Measurements from ENCODE around the gene PGAP6.
"Not testable (repeated sequence)": the region's sequence is repeated elsewhere in the genome, so short reads cannot be mapped to it uniquely, and the experiment has no call there.

PGAP6 gene

DNA sequence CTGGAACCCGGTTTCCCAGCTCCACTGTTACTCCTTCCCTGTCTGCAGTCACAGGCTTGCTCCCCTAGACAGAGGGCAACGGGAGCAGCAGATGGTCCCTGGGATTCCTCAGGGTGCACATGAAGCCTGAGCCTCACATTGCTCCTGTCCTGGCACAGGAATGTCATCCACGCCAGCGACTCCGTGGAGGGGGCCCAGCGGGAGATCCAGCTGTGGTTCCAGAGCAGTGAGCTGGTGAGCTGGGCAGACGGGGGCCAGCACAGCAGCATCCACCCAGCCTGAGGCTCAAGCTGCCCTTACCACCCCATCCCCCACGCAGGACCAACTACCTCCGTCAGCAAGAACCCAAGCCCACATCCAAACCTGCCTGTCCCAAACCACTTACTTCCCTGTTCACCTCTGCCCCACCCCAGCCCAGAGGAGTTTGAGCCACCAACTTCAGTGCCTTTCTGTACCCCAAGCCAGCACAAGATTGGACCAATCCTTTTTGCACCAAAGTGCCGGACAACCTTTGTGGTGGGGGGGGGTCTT is 18.3 kb upstream of the PGAP6 start:
- DNase-seq (ENCODE audit: low spot score): no peak

DNA sequence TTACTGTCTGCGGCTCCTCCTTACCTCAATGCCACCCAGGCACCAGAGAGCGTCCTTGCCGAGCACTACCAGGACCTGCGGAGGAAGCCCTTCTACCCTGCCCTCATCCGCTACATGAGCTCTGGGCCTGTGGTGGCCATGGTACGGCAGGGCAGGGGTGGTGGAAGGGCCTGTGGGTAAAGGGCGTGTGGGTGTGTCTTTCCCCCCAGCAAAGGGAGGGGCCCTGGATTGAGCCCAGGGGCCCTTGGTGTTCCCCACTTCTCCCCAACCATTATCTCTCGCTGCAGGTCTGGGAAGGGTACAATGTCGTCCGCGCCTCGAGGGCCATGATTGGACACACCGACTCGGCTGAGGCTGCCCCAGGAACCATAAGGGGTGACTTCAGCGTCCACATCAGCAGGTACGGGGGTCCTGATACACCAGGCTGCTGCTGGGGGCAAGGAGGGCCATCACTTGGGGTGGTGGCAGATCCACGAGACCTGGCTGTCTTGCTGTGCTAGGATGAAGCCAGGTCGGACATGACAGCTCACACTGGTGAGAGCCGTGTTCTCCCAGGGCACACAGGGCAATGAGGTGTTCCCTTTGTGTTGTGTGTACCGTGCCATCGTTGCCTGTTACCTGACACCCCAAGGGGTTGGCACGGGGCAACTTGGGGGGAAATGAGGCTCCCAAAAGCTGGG is 17.7 kb upstream of the PGAP6 start:
- no peak for DNase-seq (ENCODE audit: low spot score)

DNA sequence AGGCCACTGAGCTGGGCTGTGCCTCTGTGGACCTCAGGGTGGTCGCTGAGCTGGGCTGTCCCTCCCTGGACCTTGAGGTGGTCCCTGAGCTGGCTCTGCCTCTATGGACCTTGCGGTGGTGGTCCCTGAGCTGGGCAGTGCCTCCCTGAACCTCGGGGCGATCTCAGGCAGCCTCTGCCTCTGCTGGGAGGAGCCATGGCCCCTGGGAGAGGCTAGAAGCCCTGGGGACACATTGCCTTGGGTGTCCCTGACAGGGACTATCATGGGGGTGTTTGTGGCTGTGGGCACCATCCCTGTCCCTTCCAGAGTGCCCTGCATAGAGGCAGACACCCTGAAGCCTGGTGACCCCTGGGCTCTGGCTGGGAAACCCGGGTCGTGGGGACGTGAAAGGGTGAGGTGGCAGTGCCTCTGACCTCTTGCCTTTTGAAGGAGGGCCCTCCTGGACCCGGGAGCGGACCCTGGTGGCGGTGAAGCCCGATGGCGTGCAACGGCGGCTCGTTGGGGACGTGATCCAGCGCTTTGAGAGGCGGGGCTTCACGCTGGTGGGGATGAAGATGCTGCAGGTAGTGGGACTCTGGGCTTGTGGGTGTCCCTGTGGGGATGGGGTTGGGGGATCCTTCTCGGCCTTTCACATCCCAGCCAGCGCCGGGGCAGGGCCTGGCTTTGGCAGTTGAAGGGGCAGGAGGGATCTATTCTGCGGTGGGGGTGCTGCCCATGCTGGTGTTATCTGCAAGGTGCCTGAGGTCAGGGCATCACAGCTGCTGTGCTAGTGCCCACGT is 17.0 kb upstream of the PGAP6 start:
- no peak for DNase-seq (ENCODE audit: low spot score)

DNA sequence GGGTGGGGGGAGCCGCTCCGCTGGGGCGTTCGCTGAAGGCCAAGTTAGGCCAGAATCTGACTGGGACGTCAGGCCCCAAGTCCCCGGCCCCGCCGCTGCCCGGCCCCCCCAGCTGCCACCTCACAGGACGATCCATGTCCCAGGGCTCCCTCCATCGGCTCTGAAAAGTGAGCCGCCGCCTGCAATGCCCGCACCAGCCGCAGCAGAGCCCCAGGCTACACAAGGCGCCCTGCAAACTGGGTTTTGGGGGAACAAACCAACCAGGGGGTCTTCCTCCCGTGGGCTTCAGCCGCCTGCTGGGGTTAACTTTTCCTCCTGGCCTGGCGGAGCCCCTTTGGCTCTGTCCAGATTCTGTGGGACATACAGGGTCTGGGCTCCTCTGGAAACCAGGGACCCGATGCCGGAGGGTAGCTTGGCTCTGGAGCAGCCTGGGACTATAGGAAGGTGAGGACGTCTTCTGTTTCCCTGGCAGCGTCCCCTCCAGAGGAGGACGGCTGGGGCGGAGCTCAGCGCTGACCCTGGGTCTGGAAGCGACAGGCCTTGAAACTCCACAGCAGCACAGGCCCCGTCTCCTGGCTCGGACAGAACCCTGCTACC is 16.1 kb upstream of the PGAP6 start:
- DNase-seq (ENCODE audit: low spot score): peak; percentile 77

DNA sequence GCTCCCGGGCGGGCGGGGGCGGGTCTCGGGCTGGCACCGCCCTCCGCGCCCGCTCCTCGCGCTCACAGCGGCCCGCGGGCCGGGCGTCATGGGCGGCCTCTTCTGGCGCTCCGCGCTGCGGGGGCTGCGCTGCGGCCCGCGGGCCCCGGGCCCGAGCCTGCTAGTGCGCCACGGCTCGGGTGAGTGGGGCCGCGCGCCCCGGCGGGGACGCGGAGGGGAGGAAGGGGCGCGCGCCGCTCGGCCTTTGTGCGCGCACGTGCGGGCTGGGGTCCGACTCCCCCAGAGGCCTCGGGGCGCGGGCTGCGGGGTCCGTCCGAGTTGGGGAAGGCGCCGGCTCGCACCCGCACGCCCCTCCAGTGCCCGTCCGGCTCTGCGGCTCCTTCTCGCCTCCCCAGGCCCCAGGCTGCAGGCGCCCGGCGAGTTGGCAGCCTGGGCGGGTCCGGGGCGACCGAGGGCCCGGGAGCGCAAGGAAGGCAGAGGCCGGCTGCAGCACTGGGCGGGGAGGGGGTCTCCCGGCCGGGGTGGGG is 15.4 kb upstream of the PGAP6 start, which contains the start of gene NME4:
NME4 (plus strand) TSS at position 65 of the 527 bp plus-strand sequence; CDS start at position 89, 24 bp downstream.
- no peak for DNase-seq (ENCODE audit: low spot score)

DNA sequence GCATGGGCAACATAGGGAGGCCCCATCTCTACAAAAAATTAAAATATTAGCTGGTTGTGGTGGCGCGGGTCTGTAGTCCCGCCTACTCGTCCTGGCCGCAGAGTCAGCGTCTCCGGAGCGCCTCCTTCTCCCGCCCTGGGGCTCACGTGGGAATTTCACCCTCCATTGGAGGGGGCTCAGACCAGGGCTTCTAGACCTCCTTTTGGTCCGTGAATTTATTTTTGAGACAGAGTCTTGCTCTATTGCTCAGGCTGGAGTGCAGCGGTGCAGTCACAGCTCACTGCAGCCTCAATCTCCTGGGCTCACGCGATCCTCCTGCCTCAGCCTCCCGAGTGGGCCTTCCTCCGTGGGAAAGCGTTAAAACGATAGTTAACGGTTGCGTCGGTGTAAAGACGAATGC is 14.8 kb upstream of the PGAP6 start:
- no peak for DNase-seq (ENCODE audit: low spot score)

DNA sequence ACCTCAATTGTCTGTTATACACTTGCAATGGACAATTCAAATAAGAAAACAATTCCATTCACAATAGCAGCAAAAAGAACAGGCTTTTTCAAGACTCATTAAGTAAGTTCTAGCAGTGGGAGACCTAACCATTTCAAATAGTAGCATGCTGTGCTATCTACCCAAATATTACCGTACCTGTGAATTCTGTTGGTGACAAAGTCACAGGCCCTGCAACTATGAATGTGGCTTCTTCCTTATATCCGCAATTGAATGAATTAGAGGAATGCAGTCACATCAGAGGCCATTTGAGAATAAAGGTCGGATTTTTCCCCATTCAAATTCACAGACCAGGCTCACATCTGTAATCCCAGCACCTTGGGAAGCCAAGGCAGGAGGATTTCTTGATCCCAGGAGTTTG is 14.4 kb upstream of the PGAP6 start:
- no peak for DNase-seq (ENCODE audit: low spot score)

DNA sequence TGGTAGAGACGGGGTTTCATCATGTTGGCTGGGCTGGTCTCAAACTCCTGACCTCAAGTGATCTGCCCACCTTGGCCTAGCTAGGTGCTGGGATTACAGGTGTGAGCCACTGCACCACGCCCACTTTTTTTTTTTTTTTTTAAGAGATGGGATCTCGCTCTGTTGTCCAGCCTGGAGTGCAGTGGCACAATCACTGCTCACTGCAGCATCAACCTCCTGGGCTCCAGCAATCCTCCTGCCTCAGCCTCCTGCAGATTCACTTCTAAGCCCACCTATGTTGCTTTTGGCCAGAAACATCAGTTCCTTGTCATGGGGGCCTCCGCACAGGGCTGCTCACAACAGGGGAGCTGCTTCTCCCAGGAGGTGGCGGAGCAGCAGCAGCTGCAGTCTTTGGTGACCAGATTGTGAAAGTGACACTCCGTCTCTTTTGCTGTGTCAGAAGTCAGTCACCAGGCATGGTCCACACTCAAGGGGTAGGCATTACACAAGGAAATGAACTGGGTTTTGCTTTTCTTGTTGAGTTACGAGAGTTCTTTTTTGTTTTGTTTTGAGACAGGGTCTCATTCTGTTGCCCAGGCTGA is 10.8 kb upstream of the PGAP6 start:
- DNase-seq (ENCODE audit: low spot score): no peak

DNA sequence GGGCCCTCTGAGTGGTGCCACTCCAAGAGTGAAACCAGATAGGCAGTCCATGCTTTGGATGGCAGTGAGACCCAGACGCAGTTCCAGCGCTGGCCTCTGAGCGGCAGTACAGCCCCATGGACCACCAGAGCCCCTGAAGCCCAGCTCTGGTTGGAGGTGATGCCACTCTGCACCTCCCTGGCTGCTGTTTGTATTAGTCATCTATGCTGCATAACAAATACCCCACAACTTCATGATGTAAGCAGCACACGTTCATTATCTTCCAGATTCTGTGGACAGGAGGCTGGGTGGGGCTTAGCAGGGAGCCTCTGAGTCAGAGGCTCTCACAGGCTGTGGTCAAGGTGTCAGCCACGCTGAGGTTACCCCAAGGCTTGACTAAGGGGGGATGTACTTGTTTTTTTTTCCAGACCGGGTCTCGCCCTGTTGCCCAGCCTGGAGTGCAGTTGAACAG is 10.1 kb upstream of the PGAP6 start:
- DNase-seq (ENCODE audit: low spot score): peak; percentile 45

DNA sequence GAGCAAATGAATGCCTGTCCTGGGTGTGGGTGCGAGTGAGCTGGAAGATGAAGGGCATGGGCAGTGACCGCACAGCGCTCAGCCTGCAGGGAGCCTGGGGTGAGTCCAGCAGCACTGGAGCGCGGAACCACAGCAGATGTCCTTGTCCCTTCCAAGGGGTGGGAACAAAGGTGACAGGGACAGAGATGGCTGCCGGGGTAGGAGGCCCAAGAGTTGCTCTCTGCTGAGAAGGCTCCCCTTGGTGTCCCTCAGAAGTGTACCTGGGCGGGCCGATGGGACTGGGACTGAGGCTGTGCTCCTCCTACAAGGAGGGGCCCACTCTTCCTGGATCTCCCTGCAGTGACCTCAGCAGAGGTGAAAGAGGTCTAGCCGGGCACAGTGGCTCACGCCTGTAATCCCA is 7.6 kb upstream of the PGAP6 start:
- DNase-seq (ENCODE audit: low spot score): no peak

DNA sequence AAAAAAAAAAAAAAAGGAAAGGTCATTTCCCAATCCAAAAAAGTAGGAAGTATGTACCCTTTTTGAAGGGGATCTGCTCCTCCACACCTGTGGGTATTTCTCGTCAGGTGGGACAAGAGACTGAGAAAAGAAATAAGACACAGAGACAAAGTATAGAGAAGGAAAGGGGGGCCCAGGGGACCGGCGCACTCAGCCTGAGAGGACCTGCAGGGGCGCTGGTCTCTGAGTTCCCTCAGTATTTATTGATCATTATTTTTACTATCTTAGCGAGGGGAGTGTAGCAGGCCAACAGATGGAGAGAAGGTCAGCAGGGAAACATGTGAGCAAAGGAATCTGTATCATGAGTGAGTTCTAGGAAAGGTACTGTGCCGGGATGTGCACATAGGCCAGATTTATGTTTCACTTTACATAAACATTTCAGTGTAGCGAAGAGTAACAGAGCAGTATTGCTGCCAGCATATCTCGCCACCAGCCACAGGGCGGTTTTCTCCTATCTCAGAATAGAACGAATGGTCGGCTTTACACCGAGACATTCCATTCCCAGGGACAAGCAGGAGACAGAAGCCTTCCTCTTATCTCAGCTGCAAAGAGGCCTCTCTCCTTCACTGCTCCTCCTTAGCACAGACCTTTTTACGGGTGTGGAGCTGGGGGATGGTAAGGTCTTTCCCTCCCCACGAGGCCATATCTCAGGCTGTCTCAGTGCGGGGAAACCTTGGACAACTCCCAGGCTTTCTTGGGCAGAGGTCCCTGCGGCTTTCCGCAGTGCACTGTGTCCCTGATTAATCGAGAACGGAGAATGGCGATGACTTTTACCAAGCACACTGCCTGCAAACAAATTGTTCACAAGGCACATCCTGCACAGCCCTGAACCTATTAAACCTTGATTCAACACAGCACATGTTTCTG is 6.2 kb upstream of the PGAP6 start:
- DNase-seq (ENCODE audit: low spot score): not testable (repeated sequence)

DNA sequence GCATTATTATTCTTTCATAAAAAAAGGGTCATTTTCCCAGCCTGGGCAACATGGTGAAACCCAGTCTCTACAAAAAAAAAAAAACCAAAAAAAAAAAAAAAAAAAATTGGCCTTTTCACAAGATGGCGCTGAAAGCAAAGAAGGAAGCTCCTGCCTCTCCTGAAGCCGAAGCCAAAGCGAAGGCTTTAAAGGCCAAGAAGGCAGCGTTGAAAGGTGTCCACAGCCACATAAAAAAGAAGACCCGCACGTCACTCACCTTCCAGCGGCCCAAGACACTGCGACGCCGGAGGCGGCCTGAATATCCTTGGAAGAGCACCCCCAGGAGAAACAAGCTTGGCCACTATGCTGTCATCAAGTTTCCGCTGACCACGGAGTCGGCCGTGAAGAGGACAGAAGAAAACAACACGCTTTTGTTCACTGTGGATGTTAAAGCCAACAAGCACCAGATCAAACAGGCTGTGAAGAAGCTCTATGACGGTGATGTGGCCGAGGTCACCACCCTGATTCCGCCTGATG is 4.9 kb upstream of the PGAP6 start:
- no peak for DNase-seq (ENCODE audit: low spot score)

DNA sequence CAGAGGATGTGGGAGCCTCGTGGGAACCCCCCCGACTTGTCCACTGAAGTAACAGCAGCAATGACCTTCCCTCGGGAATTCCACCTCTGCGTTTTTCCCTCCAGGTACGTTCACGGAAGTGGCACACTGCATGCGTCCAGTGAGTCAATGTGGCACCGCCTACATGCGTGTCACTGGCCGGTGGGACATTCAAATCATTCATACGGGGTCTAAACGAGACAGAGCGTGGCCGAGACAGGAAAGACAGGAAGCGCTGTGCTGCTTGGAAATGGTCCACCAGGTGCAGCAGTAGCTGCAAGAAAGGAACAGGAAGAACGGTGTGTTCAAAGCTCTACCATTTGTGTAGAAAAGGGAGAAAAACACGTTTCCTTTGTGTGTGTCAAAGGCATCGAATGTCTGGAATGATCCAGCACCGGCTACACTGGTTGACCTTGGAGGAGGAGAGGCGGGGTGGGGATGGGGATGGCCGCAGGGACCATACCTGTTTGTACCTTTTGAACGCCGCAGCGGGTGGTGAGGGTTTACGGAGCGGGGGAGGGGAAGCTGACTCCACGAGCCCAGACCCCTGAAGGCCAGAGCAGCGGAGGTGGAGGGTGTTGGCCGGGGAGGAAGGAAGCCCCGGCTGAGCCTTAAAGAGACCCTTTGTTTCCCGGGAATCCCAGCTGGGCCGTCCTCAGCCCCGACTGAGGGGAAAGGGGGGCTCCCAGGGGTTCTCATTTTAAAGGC is 1.7 kb upstream of the PGAP6 start:
- DNase-seq (ENCODE audit: low spot score): peak; percentile 88

DNA sequence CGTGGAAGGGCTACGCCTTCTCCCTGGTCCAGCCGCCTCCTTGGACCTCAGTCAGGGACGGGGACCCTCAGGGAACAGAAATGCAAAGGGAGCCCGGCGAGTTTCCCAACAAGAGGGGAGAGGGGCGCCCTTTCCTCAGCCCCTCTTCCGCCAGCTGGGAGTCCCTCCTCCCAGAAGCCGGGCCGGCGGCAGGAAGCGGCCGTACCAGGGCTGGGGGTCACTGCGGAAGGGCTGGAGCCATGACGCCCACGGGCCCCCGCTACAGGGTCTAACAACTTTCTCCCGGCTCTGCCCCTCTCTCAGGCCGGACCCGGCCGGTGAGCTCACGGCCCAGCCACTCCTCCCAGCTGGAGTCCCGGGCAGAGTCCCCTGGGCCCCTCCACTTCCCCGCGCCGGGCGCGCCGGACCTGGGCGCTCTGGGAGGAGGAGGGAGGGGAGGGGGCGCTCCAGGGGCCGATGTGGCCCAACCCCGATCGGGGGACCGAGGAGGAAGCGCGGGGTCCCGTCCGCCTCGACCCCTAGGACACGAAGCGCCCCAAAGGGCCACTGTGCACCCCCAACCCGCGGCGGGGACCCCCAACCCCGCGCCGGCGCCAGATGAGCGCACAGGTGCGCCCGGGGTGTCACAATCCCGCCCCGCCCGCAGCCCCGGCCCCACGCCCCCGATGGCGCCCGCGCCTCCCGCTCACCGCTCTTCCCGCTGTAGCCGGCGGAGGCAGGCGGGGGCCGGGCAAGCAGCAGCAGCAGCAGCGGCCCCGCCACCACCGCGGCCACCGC is 578 bp downstream of the PGAP6 start:
- no peak for DNase-seq (ENCODE audit: low spot score)

DNA sequence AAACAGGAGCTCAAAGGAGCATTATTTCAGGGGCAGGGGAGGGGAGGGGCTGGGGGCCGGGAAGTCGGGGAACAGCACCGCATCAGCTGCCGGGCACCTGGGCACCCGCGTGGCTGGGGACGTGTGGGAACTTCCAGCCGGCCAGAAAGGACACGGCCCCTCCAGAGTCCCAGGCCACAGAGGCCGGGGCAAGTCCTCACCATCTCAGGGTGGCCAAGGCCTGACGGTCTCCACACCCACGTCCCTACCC is 1.1 kb downstream of the PGAP6 start:
- DNase-seq (ENCODE audit: low spot score): no peak

DNA sequence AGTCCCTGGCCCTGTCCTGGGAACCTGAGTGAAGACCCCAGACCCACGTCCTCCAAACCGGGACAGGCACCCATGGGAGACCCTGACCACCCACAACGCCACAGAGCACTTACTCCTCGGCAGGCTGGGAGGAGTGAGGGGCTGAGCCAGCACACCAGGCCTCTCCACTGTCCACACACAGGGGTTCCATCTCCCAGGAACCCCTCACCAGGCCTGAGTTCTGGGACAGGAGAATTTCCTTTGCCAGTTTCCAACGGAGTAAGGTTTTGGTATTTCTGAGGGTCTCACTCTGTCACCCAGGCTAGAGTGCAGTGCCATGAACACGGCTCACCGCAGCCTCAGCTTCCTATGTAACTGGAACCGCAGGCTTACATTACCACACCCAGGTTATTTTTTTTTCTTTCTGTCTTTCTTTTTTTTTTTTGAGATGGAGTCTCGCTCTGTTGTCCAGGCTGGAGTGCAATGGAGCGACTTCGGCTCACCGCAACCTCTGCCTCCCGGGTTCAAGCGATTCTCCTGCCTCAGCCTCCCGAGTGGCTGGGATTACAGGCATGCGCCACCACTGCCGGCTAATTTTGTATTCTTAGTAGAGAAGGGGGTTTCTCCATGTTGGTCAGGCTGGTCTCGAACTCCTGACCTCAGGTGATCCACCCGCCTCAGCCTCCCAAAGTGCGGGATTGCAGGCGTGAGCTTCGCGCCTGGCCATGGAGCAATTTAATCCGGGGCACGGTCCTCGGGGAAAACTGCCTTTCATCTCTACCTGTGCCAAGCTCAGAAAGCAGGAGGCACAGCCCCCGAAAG is 1.6 kb downstream of the PGAP6 start:
- no peak for DNase-seq (ENCODE audit: low spot score)

DNA sequence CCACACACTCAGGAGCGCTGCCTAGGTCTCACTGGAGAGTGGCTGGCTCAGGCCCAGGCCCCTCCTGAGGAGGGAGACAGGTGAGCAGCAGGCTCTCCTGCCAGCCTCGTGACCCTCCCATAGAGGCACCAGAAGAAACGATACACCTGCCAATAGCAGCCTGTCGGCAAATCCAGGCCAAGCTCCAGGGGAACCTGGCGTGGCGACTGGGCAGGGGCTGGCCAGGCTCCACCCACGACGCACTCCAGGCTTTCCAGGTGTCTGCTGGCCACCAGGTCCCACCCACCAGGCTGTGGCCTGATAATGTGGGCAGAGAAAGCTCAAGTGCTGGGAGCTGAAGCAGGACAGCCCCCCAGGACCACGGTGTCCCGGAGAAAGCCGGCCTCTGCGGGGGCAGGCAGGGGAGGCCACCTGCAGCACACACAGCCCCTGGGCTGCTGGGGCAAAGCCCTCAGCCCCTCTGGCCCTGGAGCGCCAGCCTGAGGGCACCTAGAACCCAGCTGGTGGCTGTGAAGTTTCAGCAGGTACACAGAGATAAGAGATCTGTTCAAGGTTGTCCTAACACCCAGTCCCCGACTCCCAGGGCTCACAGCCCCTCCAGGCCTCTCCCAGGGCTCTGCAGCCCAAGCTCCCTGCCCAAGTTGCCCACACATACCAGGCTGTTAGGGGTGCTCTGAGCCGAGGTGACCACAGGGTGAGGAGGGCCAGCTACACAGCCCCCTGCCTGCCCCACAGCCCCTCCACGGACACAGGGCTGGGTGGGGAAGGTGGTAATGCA is 2.4 kb downstream of the PGAP6 start:
- no peak for DNase-seq (ENCODE audit: low spot score)

DNA sequence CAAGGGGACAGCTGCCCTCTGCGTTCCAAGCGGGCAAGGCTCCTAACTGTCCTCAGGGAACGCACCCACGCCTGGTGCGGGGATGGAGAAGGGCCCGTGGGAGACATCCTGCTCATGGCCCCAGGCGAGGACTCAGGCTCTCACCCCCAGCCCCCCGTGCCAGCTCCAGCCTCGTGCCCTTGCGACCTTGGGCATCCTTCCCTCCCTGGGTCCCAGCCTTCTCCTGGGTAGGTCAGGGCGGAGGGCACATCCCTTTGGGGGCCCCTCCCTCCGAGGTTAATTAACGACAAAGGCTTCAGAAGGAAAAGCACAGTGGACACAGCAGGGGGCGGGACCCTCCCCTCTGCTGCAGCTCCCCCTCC is 3.0 kb downstream of the PGAP6 start:
- no peak for DNase-seq (ENCODE audit: low spot score)

Measured in SW480 (cell line).